GM18868 (cell line): ENCODE measurements around the gene OSBPL1A.

Experiments
- ATAC-seq: cut with Tn5 transposase; IDR thresholded peaks from one replicate; pipeline ENCODE4 v1.9.1; 2021; ENCODE audit warnings: mild to moderate bottlenecking, moderate library complexity; ENCODE audit not compliant: unreplicated experiment

OSBPL1A gene

GRCh38 chr18:24344509-24344908 lies 53.1 kb downstream of the OSBPL1A start:
- no peak for ATAC-seq

- ATAC-seq = no peak
Measured at GRCh38 chr18:24342347-24342746, 55.3 kb downstream of the OSBPL1A start.

GRCh38 chr18:24341361-24341760 lies 56.3 kb downstream of the OSBPL1A start:
- no peak for ATAC-seq

- no peak for ATAC-seq
Measured at GRCh38 chr18:24333084-24333483, 64.5 kb downstream of the OSBPL1A start.

GRCh38 chr18:24326211-24326610 lies 71.4 kb downstream of the OSBPL1A start:
- no peak for ATAC-seq

GRCh38 chr18:24322584-24323136 lies 75.0 kb downstream of the OSBPL1A start:
- ATAC-seq = no peak

- no peak for ATAC-seq
Measured at GRCh38 chr18:24321071-24321470, 76.6 kb downstream of the OSBPL1A start.

- ATAC-seq = no peak
Measured at GRCh38 chr18:24319757-24320156, 77.9 kb downstream of the OSBPL1A start.

GRCh38 chr18:24317370-24317769 lies 80.3 kb downstream of the OSBPL1A start:
- ATAC-seq = no peak

GRCh38 chr18:24315170-24315569 lies 82.5 kb downstream of the OSBPL1A start:
- ATAC-seq = no peak

- ATAC-seq = no peak
Measured at GRCh38 chr18:24306201-24306600, 91.4 kb downstream of the OSBPL1A start.

GRCh38 chr18:24300703-24301102 lies 96.9 kb downstream of the OSBPL1A start:
- no peak for ATAC-seq

- no peak for ATAC-seq
Measured at GRCh38 chr18:24296276-24296675, 101.3 kb downstream of the OSBPL1A start.

- ATAC-seq = no peak
Measured at GRCh38 chr18:24293254-24293653, 104.4 kb downstream of the OSBPL1A start.

- no peak for ATAC-seq
Measured at GRCh38 chr18:24278591-24278990, 119.0 kb downstream of the OSBPL1A start.

- no peak for ATAC-seq
Measured at GRCh38 chr18:24277516-24278195, 120.0 kb downstream of the OSBPL1A start.

GRCh38 chr18:24276994-24277393 lies 120.6 kb downstream of the OSBPL1A start:
- ATAC-seq = no peak

- ATAC-seq = no peak
Measured at GRCh38 chr18:24274837-24275236, 122.8 kb downstream of the OSBPL1A start.

- ATAC-seq = no peak
Measured at GRCh38 chr18:24273596-24273995, 124.0 kb downstream of the OSBPL1A start.

GRCh38 chr18:24272229-24272525 lies 125.4 kb downstream of the OSBPL1A start:
- ATAC-seq = no peak

- ATAC-seq = peak; percentile 53
Measured at GRCh38 chr18:24271381-24272228, 126.0 kb downstream of the OSBPL1A start.

- no peak for ATAC-seq
Measured at GRCh38 chr18:24270937-24271380, 126.7 kb downstream of the OSBPL1A start.
